ENCODE measurements around the gene ZSCAN25. TPM values are rescaled to one million over a fixed set of nuclear protein-coding genes. Genes with fewer than 3 reads are reported as not detected.
"Not testable (repeated sequence)": the region's sequence is repeated elsewhere in the genome, so short reads cannot be mapped to it uniquely, and the experiment has no call there.

ZSCAN25 gene
- total and polyA plus RNA-seq, 4 experiments from 2014 or later = 10.2 to 43.1 (median 29.4) TPM

GRCh38 chr7:99654626-99655025 lies 37.9 kb downstream of the ZSCAN25 start:
- CTCF ChIA-PET (ENCODE audit: partially characterized antibody); intact Hi-C loops (cut with micrococcal nuclease); H3K27ac ChIP-seq (ENCODE audit: low read depth, low read length); H3K4me1 Mint-ChIP-seq; H3K27me3 Mint-ChIP-seq; H3K27me3 ChIP-seq (ENCODE audit: insufficient read depth, low read length); DNase-seq; H3K36me3 ChIP-seq (ENCODE audit: insufficient read depth, low read length); H3K9me3 Mint-ChIP-seq; H3K9me3 ChIP-seq (ENCODE audit: control insufficient read depth in 1 of 2, low read length in 2 of 2); H3K4me1 ChIP-seq (ENCODE audit: insufficient read depth, low read length); H3K4me3 ChIP-seq (ENCODE audit: low read length in 2 of 2); H3K4me3 Mint-ChIP-seq; POLR2A ChIA-PET (ENCODE audit: partially characterized antibody): not testable (repeated sequence)
- Mint-ChIP-seq H3K27ac (peak overlapping the region in 1 of 7 donors; percentile 25), H3K36me3 (peaks cover 33 to 45% of the 10 kb centered on the region in 2 donors)

- POLR2A ChIA-PET (ENCODE audit: partially characterized antibody); H3K9me3 Mint-ChIP-seq; intact Hi-C loops (cut with micrococcal nuclease); H3K4me1 ChIP-seq (ENCODE audit: insufficient read depth, low read length); H3K4me3 Mint-ChIP-seq; H3K4me1 Mint-ChIP-seq; H3K9me3 ChIP-seq (ENCODE audit: control insufficient read depth in 1 of 2, low read length in 2 of 2); DNase-seq; H3K36me3 ChIP-seq (ENCODE audit: insufficient read depth, low read length); H3K27me3 Mint-ChIP-seq; H3K4me3 ChIP-seq (ENCODE audit: low read length in 2 of 2); CTCF ChIA-PET (ENCODE audit: partially characterized antibody); H3K27me3 ChIP-seq (ENCODE audit: insufficient read depth, low read length); H3K27ac ChIP-seq (ENCODE audit: low read depth, low read length); H3K27ac Mint-ChIP-seq: not testable (repeated sequence)
- peaks cover 33 to 56% of the 10 kb centered on the region in 2 donors for H3K36me3 Mint-ChIP-seq
Observed at GRCh38 chr7:99657879-99658278, 41.1 kb downstream of the ZSCAN25 start.

- intact Hi-C loops (cut with micrococcal nuclease) = no loop called here
- Histone ChIP-seq H3K27me3 (ENCODE audit: insufficient read depth, low read length) (no peaks in the 10 kb centered on the region), H3K27ac (ENCODE audit: low read depth, low read length) (no peak overlapping the region), H3K9me3 (ENCODE audit: control insufficient read depth in 1 of 2, low read length in 2 of 2) (no peaks in the 10 kb centered on the region), H3K4me1 (ENCODE audit: insufficient read depth, low read length) (no peaks in the 10 kb centered on the region), H3K36me3 (ENCODE audit: insufficient read depth, low read length) (no peaks in the 10 kb centered on the region), H3K4me3 (ENCODE audit: low read length in 2 of 2) (no peak overlapping the region)
- CTCF ChIA-PET (ENCODE audit: partially characterized antibody) = no interaction called here
- Mint-ChIP-seq H3K9me3 (no peaks in the 10 kb centered on the region), H3K27me3 (no peaks in the 10 kb centered on the region), H3K27ac (peak overlapping the region in 1 of 7 donors; percentile 9), H3K4me3 (no peak overlapping the region), H3K4me1 (no peaks in the 10 kb centered on the region), H3K36me3 (peaks cover 23 to 49% of the 10 kb centered on the region in 2 donors)
- POLR2A ChIA-PET (ENCODE audit: partially characterized antibody) = no interaction called here
- no peak for DNase-seq
Observed at GRCh38 chr7:99665312-99666012, 48.7 kb downstream of the ZSCAN25 start.

- POLR2A ChIA-PET (ENCODE audit: partially characterized antibody) = no interaction called here
- Mint-ChIP-seq H3K4me3 (no peak overlapping the region), H3K27ac (no peak overlapping the region), H3K9me3 (no peaks in the 10 kb centered on the region), H3K27me3 (no peaks in the 10 kb centered on the region), H3K36me3 (peaks cover 20 to 48% of the 10 kb centered on the region in 2 donors), H3K4me1 (no peaks in the 10 kb centered on the region)
- no peaks in the 10 kb centered on the region for H3K4me1 ChIP-seq (ENCODE audit: insufficient read depth, low read length)
- H3K9me3 ChIP-seq (ENCODE audit: control insufficient read depth in 1 of 2, low read length in 2 of 2) = no peaks in the 10 kb centered on the region
- no peaks in the 10 kb centered on the region for H3K36me3 ChIP-seq (ENCODE audit: insufficient read depth, low read length)
- intact Hi-C loops (cut with micrococcal nuclease) = no loop called here
- no peak overlapping the region for H3K27ac ChIP-seq (ENCODE audit: low read depth, low read length)
- no peak overlapping the region for H3K4me3 ChIP-seq (ENCODE audit: low read length in 2 of 2)
- CTCF ChIA-PET (ENCODE audit: partially characterized antibody) = no interaction called here
- no peaks in the 10 kb centered on the region for H3K27me3 ChIP-seq (ENCODE audit: insufficient read depth, low read length)
- DNase-seq = no peak
Observed at GRCh38 chr7:99666013-99666395, 49.3 kb downstream of the ZSCAN25 start.

- H3K27me3 ChIP-seq (ENCODE audit: insufficient read depth, low read length) = no peaks in the 10 kb centered on the region
- Mint-ChIP-seq H3K36me3 (peaks cover 17 to 41% of the 10 kb centered on the region in 2 donors), H3K4me1 (no peaks in the 10 kb centered on the region), H3K4me3 (no peak overlapping the region), H3K9me3 (no peaks in the 10 kb centered on the region), H3K27me3 (no peaks in the 10 kb centered on the region), H3K27ac (no peak overlapping the region)
- no peak overlapping the region for H3K4me3 ChIP-seq (ENCODE audit: low read length in 2 of 2)
- H3K4me1 ChIP-seq (ENCODE audit: insufficient read depth, low read length) = no peaks in the 10 kb centered on the region
- intact Hi-C loops (cut with micrococcal nuclease) = no loop called here
- DNase-seq = no peak
- no peak overlapping the region for H3K27ac ChIP-seq (ENCODE audit: low read depth, low read length)
- no peaks in the 10 kb centered on the region for H3K36me3 ChIP-seq (ENCODE audit: insufficient read depth, low read length)
- ChIA-PET CTCF (ENCODE audit: partially characterized antibody) (no interaction called here), POLR2A (ENCODE audit: partially characterized antibody) (no interaction called here)
- H3K9me3 ChIP-seq (ENCODE audit: control insufficient read depth in 1 of 2, low read length in 2 of 2) = no peaks in the 10 kb centered on the region
Observed at GRCh38 chr7:99667179-99667578, 50.4 kb downstream of the ZSCAN25 start.

GRCh38 chr7:99668541-99668940 lies 51.8 kb downstream of the ZSCAN25 start:
- peaks cover 8 to 32% of the 10 kb centered on the region in 2 donors for H3K36me3 Mint-ChIP-seq
- DNase-seq = no peak
- Histone ChIP-seq H3K27me3 (ENCODE audit: insufficient read depth, low read length) (no peaks in the 10 kb centered on the region), H3K4me3 (ENCODE audit: low read length in 2 of 2) (no peak overlapping the region), H3K27ac (ENCODE audit: low read depth, low read length) (no peak overlapping the region), H3K36me3 (ENCODE audit: insufficient read depth, low read length) (no peaks in the 10 kb centered on the region), H3K9me3 (ENCODE audit: control insufficient read depth in 1 of 2, low read length in 2 of 2) (no peaks in the 10 kb centered on the region), H3K4me1 (ENCODE audit: insufficient read depth, low read length) (no peaks in the 10 kb centered on the region)
- peak overlapping the region in 1 of 7 donors; percentile 65 for H3K27ac Mint-ChIP-seq
- intact Hi-C loops (cut with micrococcal nuclease) = no loop called here
- POLR2A ChIA-PET (ENCODE audit: partially characterized antibody) = no interaction called here
- CTCF ChIA-PET (ENCODE audit: partially characterized antibody) = no interaction called here
- peaks cover 0 to 3% (median 1%) of the 10 kb centered on the region in 4 donors for H3K4me1 Mint-ChIP-seq
- no peak overlapping the region for H3K4me3 Mint-ChIP-seq
- no peaks in the 10 kb centered on the region for H3K27me3 Mint-ChIP-seq
- no peaks in the 10 kb centered on the region for H3K9me3 Mint-ChIP-seq

- no peak overlapping the region for H3K27ac Mint-ChIP-seq
- H3K9me3 Mint-ChIP-seq = no peaks in the 10 kb centered on the region
- intact Hi-C loops (cut with micrococcal nuclease) = no loop called here
- no peaks in the 10 kb centered on the region for H3K9me3 ChIP-seq (ENCODE audit: control insufficient read depth in 1 of 2, low read length in 2 of 2)
- H3K4me1 ChIP-seq (ENCODE audit: insufficient read depth, low read length) = peaks cover 1% of the 10 kb centered on the region
- peaks cover 2 to 21% of the 10 kb centered on the region in 2 donors for H3K36me3 Mint-ChIP-seq
- ChIA-PET POLR2A (ENCODE audit: partially characterized antibody) (no interaction called here), CTCF (ENCODE audit: partially characterized antibody) (no interaction called here)
- no peak overlapping the region for H3K4me3 Mint-ChIP-seq
- no peak overlapping the region for H3K27ac ChIP-seq (ENCODE audit: low read depth, low read length)
- H3K4me1 Mint-ChIP-seq = peaks cover 3 to 15% (median 6%) of the 10 kb centered on the region in 4 donors
- DNase-seq = no peak
- H3K36me3 ChIP-seq (ENCODE audit: insufficient read depth, low read length) = no peaks in the 10 kb centered on the region
- no peak overlapping the region for H3K4me3 ChIP-seq (ENCODE audit: low read length in 2 of 2)
- H3K27me3 Mint-ChIP-seq = no peaks in the 10 kb centered on the region
- H3K27me3 ChIP-seq (ENCODE audit: insufficient read depth, low read length) = no peaks in the 10 kb centered on the region
Observed at GRCh38 chr7:99669782-99670181, 53.0 kb downstream of the ZSCAN25 start.

GRCh38 chr7:99672573-99672972 lies 55.8 kb downstream of the ZSCAN25 start:
- ChIA-PET POLR2A (ENCODE audit: partially characterized antibody) (no interaction called here), CTCF (ENCODE audit: partially characterized antibody) (no interaction called here)
- peaks cover 0 to 7% of the 10 kb centered on the region in 2 donors for H3K36me3 Mint-ChIP-seq
- H3K9me3 Mint-ChIP-seq = no peaks in the 10 kb centered on the region
- no peak for DNase-seq
- H3K27me3 Mint-ChIP-seq = no peaks in the 10 kb centered on the region
- Histone ChIP-seq H3K4me1 (ENCODE audit: insufficient read depth, low read length) (peaks cover 6% of the 10 kb centered on the region), H3K27ac (ENCODE audit: low read depth, low read length) (no peak overlapping the region), H3K4me3 (ENCODE audit: low read length in 2 of 2) (no peak overlapping the region), H3K36me3 (ENCODE audit: insufficient read depth, low read length) (no peaks in the 10 kb centered on the region), H3K9me3 (ENCODE audit: control insufficient read depth in 1 of 2, low read length in 2 of 2) (no peaks in the 10 kb centered on the region), H3K27me3 (ENCODE audit: insufficient read depth, low read length) (no peaks in the 10 kb centered on the region)
- H3K4me1 Mint-ChIP-seq = peaks cover 11 to 26% (median 17%) of the 10 kb centered on the region in 4 donors
- H3K27ac Mint-ChIP-seq = peak overlapping the region in 2 of 7 donors; percentile 41 to 54
- H3K4me3 Mint-ChIP-seq = no peak overlapping the region
- intact Hi-C loops (cut with micrococcal nuclease) = no loop called here

All from CD4-positive, alpha-beta memory T cell (primary cell).